G401.6 (cell line): ENCODE results near the gene MAP1B.

Experiments
- FAIRE-seq: peaks from 2 replicates; lab custom pipeline; 2012; peaks lifted over from hg19 to GRCh38; lab: Jason Lieb, UNC

The MAP1B gene

DNA sequence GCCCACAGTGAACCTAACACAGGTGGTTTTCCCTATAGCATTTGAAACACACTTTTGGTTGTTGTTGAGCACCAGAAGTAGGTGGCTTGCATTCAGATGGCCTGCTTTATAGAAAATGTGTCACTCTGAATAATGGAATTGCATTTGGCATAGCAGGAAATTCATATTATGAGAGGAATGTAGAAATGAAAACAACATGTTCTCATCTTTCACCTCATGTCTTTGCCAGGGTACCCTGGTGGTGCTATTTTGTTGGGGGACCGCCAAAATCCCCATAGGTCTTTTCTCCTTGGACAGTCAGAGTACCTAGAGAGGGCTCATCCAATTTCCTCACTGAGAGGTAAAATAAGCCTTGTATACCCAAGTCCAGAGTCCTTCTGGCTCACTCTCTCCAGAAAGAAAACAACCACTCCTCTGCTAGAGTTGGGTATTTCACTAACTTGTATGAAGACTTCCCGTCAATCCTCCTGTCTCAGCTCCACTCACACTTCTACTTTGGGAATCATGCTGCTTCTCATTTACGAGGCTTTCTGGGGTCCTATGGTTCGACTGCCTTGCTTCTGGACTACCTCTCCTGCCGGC, 145.4 kb downstream of the MAP1B start:
- FAIRE-seq: no peak

DNA sequence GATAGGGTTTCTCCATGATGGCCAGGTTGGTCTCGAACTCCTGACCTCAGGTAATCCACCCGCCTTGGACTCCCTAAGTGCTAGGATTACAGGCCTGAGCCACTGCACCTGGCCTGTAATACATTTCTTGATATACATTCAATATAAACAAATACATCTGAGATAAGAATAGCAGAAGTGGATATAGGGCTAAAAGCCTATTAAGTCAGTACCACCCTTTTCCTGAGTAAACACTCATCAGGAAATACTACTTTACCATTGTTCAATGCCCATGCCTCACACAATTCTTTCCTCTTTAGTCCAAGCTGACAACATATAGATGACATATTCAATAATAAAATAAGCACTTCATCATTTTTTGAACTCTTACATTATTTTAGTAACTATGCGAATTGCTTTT, 148.0 kb downstream of the MAP1B start:
- no peak for FAIRE-seq

DNA sequence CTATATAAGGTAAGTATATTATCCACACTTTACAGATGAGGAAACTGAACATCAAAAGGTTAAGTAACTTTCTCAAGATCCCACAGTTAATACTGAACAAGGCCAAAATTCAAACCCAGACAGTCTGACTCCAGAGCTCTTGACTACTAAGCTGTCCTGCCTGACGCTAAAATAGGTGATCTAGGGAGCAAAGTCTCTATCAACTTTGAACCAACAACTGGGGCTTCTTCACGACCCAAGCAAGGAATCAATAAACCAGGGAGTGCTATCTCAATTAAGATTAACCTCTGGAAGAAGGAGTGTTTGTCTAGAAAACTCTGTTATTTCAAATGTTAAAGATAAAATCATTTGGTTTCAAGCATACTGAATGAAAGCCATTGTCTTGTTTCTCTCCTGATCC, 148.4 kb downstream of the MAP1B start:
- FAIRE-seq: no peak

DNA sequence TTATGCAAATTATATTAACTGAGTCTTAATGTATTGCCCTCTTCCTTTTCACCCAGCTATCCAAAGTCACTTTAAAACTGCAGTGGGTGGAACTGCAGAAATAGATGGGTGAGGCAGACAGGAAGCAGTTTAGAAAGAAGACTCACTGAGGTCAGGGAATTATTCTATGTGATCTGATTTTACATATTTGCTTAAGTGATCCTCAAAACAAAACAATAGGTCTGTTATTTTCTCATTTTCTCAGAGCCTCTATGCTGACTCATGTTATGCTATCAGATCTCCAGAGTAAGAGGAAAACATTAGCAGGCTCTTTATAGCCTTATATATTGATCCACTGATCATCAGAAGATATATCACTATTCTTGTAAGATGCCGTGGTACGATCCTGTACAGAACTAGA, 149.3 kb downstream of the MAP1B start:
- no peak for FAIRE-seq
